GM18526 (cell line): ENCODE results near the gene GJD3.

ENCODE experiments used
- POLR2A ChIP-seq: IDR thresholded peaks from 3 replicates; pipeline ENCODE4 v1.6.1; 2011; ENCODE audit not compliant: insufficient read length; ENCODE audit errors: extremely low read depth

Gene GJD3

DNA sequence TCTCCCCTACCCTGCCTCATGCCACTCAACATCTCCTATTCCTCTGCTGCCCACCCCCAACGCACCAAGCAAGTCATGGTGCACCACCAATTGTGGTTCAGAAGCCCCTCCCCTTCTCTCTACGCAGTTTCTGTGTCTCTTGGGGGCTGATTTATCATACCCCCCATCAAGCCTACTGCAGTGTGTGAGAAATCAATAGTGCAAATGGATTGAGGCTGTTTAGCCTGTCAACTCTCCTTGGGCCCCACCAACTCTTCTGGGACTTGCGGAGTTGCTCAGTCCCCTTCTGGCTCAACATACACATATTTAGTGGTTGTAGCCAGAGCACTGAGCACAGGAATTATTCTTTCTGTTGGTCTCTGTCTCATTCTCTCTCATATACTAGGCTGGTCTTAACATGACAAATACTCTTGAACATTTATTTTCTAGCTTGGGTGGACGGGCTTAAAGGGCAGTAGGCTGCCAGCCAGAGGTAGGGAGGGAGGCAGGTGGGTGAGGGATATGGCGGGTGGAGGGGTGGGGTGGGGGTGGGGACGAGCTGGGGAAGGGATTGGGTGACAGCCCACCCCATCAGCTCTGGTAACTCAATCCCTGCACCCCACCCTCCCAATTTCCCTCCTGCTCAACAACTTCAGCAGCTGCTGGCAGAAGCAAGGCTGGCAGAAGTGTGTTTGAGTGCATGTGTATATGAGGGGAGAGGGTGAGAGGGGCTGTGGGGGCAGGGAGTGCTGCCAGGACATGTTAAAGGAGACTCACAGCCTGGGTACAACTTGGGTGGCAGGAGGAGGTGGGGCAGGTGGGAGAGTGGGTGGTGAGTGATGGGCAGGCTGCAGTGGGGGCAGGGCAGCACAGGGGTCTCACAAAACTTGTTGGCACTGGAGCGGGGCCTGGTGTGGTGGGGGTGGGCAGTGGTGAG lies 50.6 kb downstream of the GJD3 start:
- no peak for TF ChIP-seq POLR2A
